Measurements from ENCODE around the gene SELPLG. TPM values are rescaled to one million over a fixed set of nuclear protein-coding genes. Genes with fewer than 3 reads are reported as not detected.

Gene SELPLG
- total RNA-seq, 1 donor from 2014 or later: 1.6 TPM

DNA sequence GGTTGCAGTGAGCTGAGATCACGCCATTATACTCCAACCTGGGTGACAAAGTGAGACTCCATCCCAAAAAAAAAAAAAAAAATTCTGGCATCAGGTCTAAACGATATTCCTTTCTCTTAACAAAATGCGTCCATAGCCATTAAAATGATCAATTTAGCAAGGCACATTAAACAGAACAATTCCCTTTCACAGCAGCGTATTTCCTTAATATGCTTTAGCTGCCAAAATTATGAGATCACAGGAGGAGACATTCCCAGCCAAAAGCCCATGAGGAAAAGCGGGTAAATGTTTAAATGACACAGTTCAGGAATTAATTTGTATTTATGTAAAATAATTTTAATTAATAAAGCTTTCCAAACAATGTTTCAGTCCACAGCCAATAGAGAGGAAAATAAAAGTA is 43.0 kb upstream of the SELPLG start:
- H3K27me3 Mint-ChIP-seq (ENCODE audit: unreplicated experiment): peaks cover 3% of the 10 kb centered on the region
- peaks cover 29% of the 10 kb centered on the region for H3K4me1 Mint-ChIP-seq (ENCODE audit: unreplicated experiment)
- peaks cover 34% of the 10 kb centered on the region for H3K36me3 Mint-ChIP-seq (ENCODE audit: low read depth, unreplicated experiment)
- H3K9me3 Mint-ChIP-seq (ENCODE audit: unreplicated experiment): no peaks in the 10 kb centered on the region
- TF ChIP-seq, protein P1, sequence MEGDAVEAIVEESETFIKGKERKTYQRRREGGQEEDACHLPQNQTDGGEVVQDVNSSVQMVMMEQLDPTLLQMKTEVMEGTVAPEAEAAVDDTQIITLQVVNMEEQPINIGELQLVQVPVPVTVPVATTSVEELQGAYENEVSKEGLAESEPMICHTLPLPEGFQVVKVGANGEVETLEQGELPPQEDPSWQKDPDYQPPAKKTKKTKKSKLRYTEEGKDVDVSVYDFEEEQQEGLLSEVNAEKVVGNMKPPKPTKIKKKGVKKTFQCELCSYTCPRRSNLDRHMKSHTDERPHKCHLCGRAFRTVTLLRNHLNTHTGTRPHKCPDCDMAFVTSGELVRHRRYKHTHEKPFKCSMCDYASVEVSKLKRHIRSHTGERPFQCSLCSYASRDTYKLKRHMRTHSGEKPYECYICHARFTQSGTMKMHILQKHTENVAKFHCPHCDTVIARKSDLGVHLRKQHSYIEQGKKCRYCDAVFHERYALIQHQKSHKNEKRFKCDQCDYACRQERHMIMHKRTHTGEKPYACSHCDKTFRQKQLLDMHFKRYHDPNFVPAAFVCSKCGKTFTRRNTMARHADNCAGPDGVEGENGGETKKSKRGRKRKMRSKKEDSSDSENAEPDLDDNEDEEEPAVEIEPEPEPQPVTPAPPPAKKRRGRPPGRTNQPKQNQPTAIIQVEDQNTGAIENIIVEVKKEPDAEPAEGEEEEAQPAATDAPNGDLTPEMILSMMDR (IDR thresholded peaks at IDR 0.05; ENCODE audit: unreplicated experiment): no peak
- no peak for DNase-seq (ENCODE audit: low spot score)
- no peak overlapping the region for H3K27ac Mint-ChIP-seq (ENCODE audit: unreplicated experiment)
- no peak overlapping the region for H3K4me3 Mint-ChIP-seq (ENCODE audit: unreplicated experiment)

DNA sequence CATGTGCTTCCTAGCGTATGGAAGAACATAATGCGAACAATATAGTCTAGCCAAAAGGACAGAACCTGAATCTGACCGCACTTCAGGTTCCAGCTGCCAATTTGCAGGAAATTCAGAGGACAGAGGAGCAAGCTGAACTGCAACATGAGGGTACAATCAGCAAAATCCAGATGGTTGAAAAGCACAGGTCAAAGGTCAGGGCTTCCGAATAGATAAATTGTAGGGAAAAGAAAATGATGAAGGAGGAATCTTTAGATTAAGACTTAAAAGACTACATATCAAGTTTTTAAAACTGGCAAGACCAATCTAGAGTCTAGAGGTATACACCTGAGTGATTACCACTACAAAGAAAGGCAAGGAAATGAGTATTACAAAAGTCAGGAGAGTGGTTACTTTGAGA is 42.1 kb upstream of the SELPLG start:
- no peak for DNase-seq (ENCODE audit: low spot score)
- Mint-ChIP-seq H3K4me1 (ENCODE audit: unreplicated experiment) (peaks cover 30% of the 10 kb centered on the region), H3K9me3 (ENCODE audit: unreplicated experiment) (no peaks in the 10 kb centered on the region), H3K27me3 (ENCODE audit: unreplicated experiment) (peaks cover 3% of the 10 kb centered on the region), H3K36me3 (ENCODE audit: low read depth, unreplicated experiment) (peaks cover 32% of the 10 kb centered on the region), H3K4me3 (ENCODE audit: unreplicated experiment) (peak overlapping the region; percentile 72), H3K27ac (ENCODE audit: unreplicated experiment) (no peak overlapping the region)
- TF ChIP-seq, protein P1 (IDR thresholded peaks at IDR 0.05; ENCODE audit: unreplicated experiment): no peak

DNA sequence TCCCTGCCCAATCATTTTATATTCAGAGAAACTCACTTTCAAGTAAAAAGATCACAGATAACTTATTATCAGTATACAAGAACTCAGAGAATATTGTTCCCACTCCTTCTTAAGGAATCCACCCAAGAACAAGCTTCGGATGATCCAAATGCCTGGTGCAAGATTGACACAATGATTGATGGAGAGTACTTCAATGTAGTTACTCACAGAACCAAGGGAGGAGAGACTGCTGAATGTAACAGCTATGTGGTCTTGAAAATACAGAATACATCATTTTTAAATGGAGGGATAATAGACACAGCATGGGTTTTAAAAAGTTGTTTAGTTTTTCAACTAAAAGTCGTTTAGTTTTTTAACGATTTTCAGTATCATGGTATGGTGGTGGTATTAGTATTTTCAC is 38.4 kb upstream of the SELPLG start:
- Mint-ChIP-seq H3K27ac (ENCODE audit: unreplicated experiment) (no peak overlapping the region), H3K36me3 (ENCODE audit: low read depth, unreplicated experiment) (peaks cover 30% of the 10 kb centered on the region), H3K9me3 (ENCODE audit: unreplicated experiment) (no peaks in the 10 kb centered on the region), H3K4me3 (ENCODE audit: unreplicated experiment) (no peak overlapping the region), H3K4me1 (ENCODE audit: unreplicated experiment) (peaks cover 43% of the 10 kb centered on the region), H3K27me3 (ENCODE audit: unreplicated experiment) (peaks cover 3% of the 10 kb centered on the region)
- TF ChIP-seq, protein P1 (IDR thresholded peaks at IDR 0.05; ENCODE audit: unreplicated experiment): no peak
- no peak for DNase-seq (ENCODE audit: low spot score)

DNA sequence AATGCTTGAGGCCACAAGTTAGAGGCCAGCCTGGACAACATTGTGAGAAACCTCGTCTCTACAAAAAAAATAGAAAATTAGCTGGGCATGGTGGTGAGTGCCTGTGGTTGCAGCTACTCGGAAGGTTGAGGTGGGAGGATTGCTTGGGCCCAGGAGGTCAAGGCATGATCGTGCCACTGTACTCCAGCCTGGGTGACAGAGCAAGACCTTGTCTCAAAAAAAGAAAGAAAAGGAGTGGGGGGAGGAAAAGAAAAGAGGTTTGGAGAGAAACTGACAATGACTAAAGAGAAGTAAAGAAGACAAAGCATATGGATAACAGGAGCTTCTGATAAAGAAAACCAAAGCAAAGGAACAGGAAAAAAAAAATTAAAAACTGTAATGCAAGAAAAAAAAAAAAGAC is 37.4 kb upstream of the SELPLG start:
- peaks cover 5% of the 10 kb centered on the region for H3K27me3 Mint-ChIP-seq (ENCODE audit: unreplicated experiment)
- H3K36me3 Mint-ChIP-seq (ENCODE audit: low read depth, unreplicated experiment): peaks cover 33% of the 10 kb centered on the region

DNA sequence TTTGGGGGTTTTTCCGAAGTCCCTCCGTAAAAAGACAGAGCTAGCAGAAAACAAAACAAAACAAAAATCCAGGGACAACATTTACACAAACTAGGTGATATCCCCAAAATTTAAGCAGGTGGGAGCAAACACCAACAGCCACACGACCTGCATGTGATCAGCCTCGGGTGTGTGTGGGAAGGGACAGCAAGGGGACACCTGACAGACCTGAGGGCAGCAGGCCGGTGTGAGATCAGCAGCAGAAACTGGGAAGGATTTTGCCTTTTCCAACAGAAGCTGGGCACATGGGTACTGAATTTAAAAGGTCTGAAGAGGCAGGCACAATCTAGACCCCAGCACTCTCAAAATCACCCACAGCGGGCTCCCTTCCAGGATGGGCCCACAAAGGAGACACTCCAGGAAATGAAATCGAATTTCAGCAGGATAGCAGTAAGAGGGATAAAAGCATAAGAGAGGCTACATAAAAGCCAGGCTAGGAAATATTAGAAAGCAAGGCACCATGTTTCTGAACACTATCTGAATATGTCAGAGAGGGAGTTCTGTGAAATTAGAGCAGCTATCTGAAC is 36.5 kb upstream of the SELPLG start:
- no peak for DNase-seq (ENCODE audit: low spot score)
- peaks cover 30% of the 10 kb centered on the region for H3K36me3 Mint-ChIP-seq (ENCODE audit: low read depth, unreplicated experiment)
- peak overlapping the region; percentile 37 for H3K27ac Mint-ChIP-seq (ENCODE audit: unreplicated experiment)
- H3K27me3 Mint-ChIP-seq (ENCODE audit: unreplicated experiment): peaks cover 5% of the 10 kb centered on the region
- TF ChIP-seq, protein P1 (IDR thresholded peaks at IDR 0.05; ENCODE audit: unreplicated experiment): no peak
- peaks cover 52% of the 10 kb centered on the region for H3K4me1 Mint-ChIP-seq (ENCODE audit: unreplicated experiment)
- H3K4me3 Mint-ChIP-seq (ENCODE audit: unreplicated experiment): no peak overlapping the region
- no peaks in the 10 kb centered on the region for H3K9me3 Mint-ChIP-seq (ENCODE audit: unreplicated experiment)

More for the DNA sequence above, 37.4 kb upstream of the SELPLG start:
- TF ChIP-seq, protein P1 (IDR thresholded peaks at IDR 0.05; ENCODE audit: unreplicated experiment): no peak
- Mint-ChIP-seq H3K4me1 (ENCODE audit: unreplicated experiment) (peaks cover 51% of the 10 kb centered on the region), H3K4me3 (ENCODE audit: unreplicated experiment) (no peak overlapping the region), H3K27ac (ENCODE audit: unreplicated experiment) (peak overlapping the region; percentile 15), H3K9me3 (ENCODE audit: unreplicated experiment) (no peaks in the 10 kb centered on the region)
- DNase-seq (ENCODE audit: low spot score): no peak

All from endothelial cell (in vitro differentiated cells).